ENCODE measurements around the gene ASTN1. TPM values are rescaled to one million over a fixed set of nuclear protein-coding genes. Genes with fewer than 3 reads are reported as not detected.

ASTN1 gene
- total RNA-seq, 1 donor, result not detected

DNA sequence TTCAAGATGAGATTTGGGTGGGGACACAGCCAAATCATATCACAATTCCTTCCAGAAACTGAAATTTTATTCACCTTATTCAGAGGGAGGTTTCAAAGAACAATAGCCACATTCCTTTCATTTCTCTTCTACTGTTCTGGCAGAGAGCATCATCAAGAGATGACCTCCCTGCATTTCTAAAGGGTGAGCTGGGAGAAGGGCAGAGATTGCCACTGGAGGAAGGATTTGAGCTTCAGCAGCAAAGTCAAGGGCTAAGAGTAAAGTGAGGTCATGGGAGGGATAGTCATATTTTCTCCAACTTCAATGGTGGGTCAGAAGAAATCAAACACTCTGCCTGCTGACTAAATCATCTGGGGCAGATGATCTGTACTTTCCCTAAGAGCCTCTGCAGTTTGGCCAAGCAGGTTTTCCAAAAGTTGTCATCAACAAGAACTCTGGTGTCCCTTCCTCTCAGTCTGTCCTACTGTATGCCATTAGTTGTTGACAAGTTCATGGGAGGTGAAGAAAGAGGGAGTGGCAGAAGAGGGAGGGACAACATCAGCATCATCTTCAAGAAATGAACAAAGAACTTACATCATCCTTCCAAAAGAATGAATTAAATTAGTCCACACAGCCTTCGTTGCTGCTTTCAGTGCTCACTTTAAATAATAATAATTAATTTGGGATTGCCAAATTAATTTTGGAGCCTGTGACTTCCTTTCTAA, 298.3 kb downstream of the ASTN1 start:
- Histone ChIP-seq H2AFZ (ENCODE audit: low read length) (no peak overlapping the region), H3K4me2 (ENCODE audit: insufficient read depth, low read length) (no peak overlapping the region), H3K9me3 (ENCODE audit: low read depth, low read length) (no peaks in the 10 kb centered on the region), H3K4me1 (ENCODE audit: insufficient read depth, low read length) (no peaks in the 10 kb centered on the region), H4K20me1 (ENCODE audit: insufficient read depth, low read length) (no peaks in the 10 kb centered on the region), H3K4me3 (ENCODE audit: insufficient read depth, low read length) (no peak overlapping the region), H3K36me3 (ENCODE audit: insufficient read depth, low read length) (no peaks in the 10 kb centered on the region), H3K27ac (ENCODE audit: low read depth, low read length) (no peak overlapping the region), H3K79me2 (ENCODE audit: insufficient read depth, low read length) (no peaks in the 10 kb centered on the region), H3K27me3 (ENCODE audit: insufficient read depth, low read length) (no peaks in the 10 kb centered on the region)
- DNase-seq (ENCODE audit: insufficient read length, low spot score, missing footprints), result no peak
- TF ChIP-seq CTCF (IDR thresholded peaks at IDR 0.05; ENCODE audit: extremely low read depth, low read depth, low read length), result no peak

GRCh38 chr1:176864211-176864610, 300.3 kb downstream of the ASTN1 start:
- Histone ChIP-seq H3K4me1 (ENCODE audit: insufficient read depth, low read length) (no peaks in the 10 kb centered on the region), H3K4me3 (ENCODE audit: insufficient read depth, low read length) (no peak overlapping the region), H3K4me2 (ENCODE audit: insufficient read depth, low read length) (no peak overlapping the region), H3K27ac (ENCODE audit: low read depth, low read length) (no peak overlapping the region), H4K20me1 (ENCODE audit: insufficient read depth, low read length) (no peaks in the 10 kb centered on the region), H3K27me3 (ENCODE audit: insufficient read depth, low read length) (no peaks in the 10 kb centered on the region), H3K79me2 (ENCODE audit: insufficient read depth, low read length) (no peaks in the 10 kb centered on the region), H2AFZ (ENCODE audit: low read length) (no peak overlapping the region), H3K36me3 (ENCODE audit: insufficient read depth, low read length) (no peaks in the 10 kb centered on the region), H3K9me3 (ENCODE audit: low read depth, low read length) (no peaks in the 10 kb centered on the region)
- DNase-seq (ENCODE audit: insufficient read length, low spot score, missing footprints), result no peak
- no peak for TF ChIP-seq CTCF (IDR thresholded peaks at IDR 0.05; ENCODE audit: extremely low read depth, low read depth, low read length)

- Histone ChIP-seq H3K27ac (ENCODE audit: low read depth, low read length) (no peak overlapping the region), H3K4me1 (ENCODE audit: insufficient read depth, low read length) (no peaks in the 10 kb centered on the region), H2AFZ (ENCODE audit: low read length) (no peak overlapping the region), H3K36me3 (ENCODE audit: insufficient read depth, low read length) (no peaks in the 10 kb centered on the region), H3K27me3 (ENCODE audit: insufficient read depth, low read length) (no peaks in the 10 kb centered on the region), H3K4me2 (ENCODE audit: insufficient read depth, low read length) (no peak overlapping the region), H3K4me3 (ENCODE audit: insufficient read depth, low read length) (no peak overlapping the region), H3K9me3 (ENCODE audit: low read depth, low read length) (no peaks in the 10 kb centered on the region), H4K20me1 (ENCODE audit: insufficient read depth, low read length) (no peaks in the 10 kb centered on the region), H3K79me2 (ENCODE audit: insufficient read depth, low read length) (no peaks in the 10 kb centered on the region)
- no peak for TF ChIP-seq CTCF (IDR thresholded peaks at IDR 0.05; ENCODE audit: extremely low read depth, low read depth, low read length)
- DNase-seq (ENCODE audit: insufficient read length, low spot score, missing footprints), result no peak
Observed at GRCh38 chr1:176863613-176864012, 300.9 kb downstream of the ASTN1 start.

- no peak overlapping the region for H3K27ac ChIP-seq (ENCODE audit: low read depth, low read length)
- H3K4me2 ChIP-seq (ENCODE audit: insufficient read depth, low read length), result no peak overlapping the region
- no peaks in the 10 kb centered on the region for H3K9me3 ChIP-seq (ENCODE audit: low read depth, low read length)
- no peaks in the 10 kb centered on the region for H3K79me2 ChIP-seq (ENCODE audit: insufficient read depth, low read length)
- H2AFZ ChIP-seq (ENCODE audit: low read length), result no peak overlapping the region
- no peaks in the 10 kb centered on the region for H3K27me3 ChIP-seq (ENCODE audit: insufficient read depth, low read length)
- no peak overlapping the region for H3K4me3 ChIP-seq (ENCODE audit: insufficient read depth, low read length)
- H3K4me1 ChIP-seq (ENCODE audit: insufficient read depth, low read length), result no peaks in the 10 kb centered on the region
- DNase-seq (ENCODE audit: insufficient read length, low spot score, missing footprints), result no peak
- H3K36me3 ChIP-seq (ENCODE audit: insufficient read depth, low read length), result no peaks in the 10 kb centered on the region
- no peak for TF ChIP-seq CTCF (IDR thresholded peaks at IDR 0.05; ENCODE audit: extremely low read depth, low read depth, low read length)
- H4K20me1 ChIP-seq (ENCODE audit: insufficient read depth, low read length), result no peaks in the 10 kb centered on the region
Observed at GRCh38 chr1:176858433-176858916, 306.0 kb downstream of the ASTN1 start.

All from osteoblast (primary cell).